ENCODE measurements around the gene SPTBN4. TPM values are rescaled to one million over a fixed set of nuclear protein-coding genes. Genes with fewer than 3 reads are reported as not detected.
"Not testable (repeated sequence)": the region's sequence is repeated elsewhere in the genome, so short reads cannot be mapped to it uniquely, and the experiment has no call there.

Gene SPTBN4
- total RNA-seq, 2 experiments from 2014 or later, result 0.47 TPM; not detected in 1

GRCh38 chr19:40560092-40560507 lies 93.3 kb downstream of the SPTBN4 start:
- ChIA-PET CTCF (interaction anchor here (0.8 kb wide), 1 partner anchor 11 kb away, joined by 4 read pairs; no protein-coding TSS in a partner anchor), POLR2A (no interaction called here)
- no peak overlapping the region for H3K27ac Mint-ChIP-seq
- H3K4me3 Mint-ChIP-seq, result no peak overlapping the region
- DNase-seq (no peak), ATAC-seq (no peak)
- H3K9me3 Mint-ChIP-seq (ENCODE audit: insufficient read depth), result no peaks in the 10 kb centered on the region
- no peaks in the 10 kb centered on the region for H3K36me3 Mint-ChIP-seq (ENCODE audit: low read depth)
- H3K4me1 Mint-ChIP-seq (ENCODE audit: low read depth), result peaks cover 4% of the 10 kb centered on the region
- peaks cover 13% of the 10 kb centered on the region for H3K27me3 Mint-ChIP-seq (ENCODE audit: low read depth)

DNA sequence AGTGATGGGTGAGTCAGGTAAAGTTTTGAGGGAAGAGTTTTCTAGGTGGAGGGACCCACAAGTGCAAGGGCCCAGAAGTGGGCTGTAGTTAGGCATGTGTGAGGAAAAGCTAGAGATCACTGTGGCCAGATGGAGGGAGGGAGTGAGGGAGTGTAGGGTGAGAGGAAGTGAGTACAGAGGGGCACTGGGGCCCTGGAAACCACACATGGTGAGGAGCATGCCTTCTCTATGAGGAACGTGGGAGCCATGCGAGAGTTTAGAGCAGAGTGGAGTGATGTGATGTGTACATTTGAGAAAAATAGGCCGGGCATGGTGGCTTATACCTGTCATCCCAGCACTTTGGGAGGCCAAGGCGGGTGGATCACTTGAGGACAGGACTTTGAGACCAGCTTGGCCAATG lies 95.1 kb downstream of the SPTBN4 start:
- Mint-ChIP-seq H3K27ac (no peak overlapping the region), H3K27me3 (ENCODE audit: low read depth) (peaks cover 25% of the 10 kb centered on the region), H3K36me3 (ENCODE audit: low read depth) (no peaks in the 10 kb centered on the region), H3K9me3 (ENCODE audit: insufficient read depth) (no peaks in the 10 kb centered on the region), H3K4me1 (ENCODE audit: low read depth) (peaks cover 4% of the 10 kb centered on the region), H3K4me3 (no peak overlapping the region)
- ChIA-PET POLR2A (no interaction called here), CTCF (no interaction called here)
- no peak for ATAC-seq
- no peak for DNase-seq

- H3K27ac Mint-ChIP-seq; H3K4me1 Mint-ChIP-seq (ENCODE audit: low read depth); H3K9me3 Mint-ChIP-seq (ENCODE audit: insufficient read depth); CTCF ChIA-PET; H3K36me3 Mint-ChIP-seq (ENCODE audit: low read depth); H3K4me3 Mint-ChIP-seq; ATAC-seq; DNase-seq; POLR2A ChIA-PET: not testable (repeated sequence)
- peaks cover 43% of the 10 kb centered on the region for H3K27me3 Mint-ChIP-seq (ENCODE audit: low read depth)
Measured at GRCh38 chr19:40564535-40564934, 97.7 kb downstream of the SPTBN4 start.

- no peak overlapping the region for H3K27ac Mint-ChIP-seq
- H3K36me3 Mint-ChIP-seq (ENCODE audit: low read depth), result no peaks in the 10 kb centered on the region
- peaks cover 11% of the 10 kb centered on the region for H3K4me1 Mint-ChIP-seq (ENCODE audit: low read depth)
- no peaks in the 10 kb centered on the region for H3K9me3 Mint-ChIP-seq (ENCODE audit: insufficient read depth)
- CTCF ChIA-PET, result no interaction called here
- DNase-seq, result no peak
- H3K4me3 Mint-ChIP-seq, result no peak overlapping the region
- H3K27me3 Mint-ChIP-seq (ENCODE audit: low read depth), result peaks cover 44% of the 10 kb centered on the region
- ATAC-seq, result no peak
- POLR2A ChIA-PET, result interaction anchor here (0.9 kb wide), 1 partner anchor 44 kb away, joined by 3 read pairs; no protein-coding TSS in a partner anchor
Measured at GRCh38 chr19:40565355-40565754, 98.6 kb downstream of the SPTBN4 start.

DNA sequence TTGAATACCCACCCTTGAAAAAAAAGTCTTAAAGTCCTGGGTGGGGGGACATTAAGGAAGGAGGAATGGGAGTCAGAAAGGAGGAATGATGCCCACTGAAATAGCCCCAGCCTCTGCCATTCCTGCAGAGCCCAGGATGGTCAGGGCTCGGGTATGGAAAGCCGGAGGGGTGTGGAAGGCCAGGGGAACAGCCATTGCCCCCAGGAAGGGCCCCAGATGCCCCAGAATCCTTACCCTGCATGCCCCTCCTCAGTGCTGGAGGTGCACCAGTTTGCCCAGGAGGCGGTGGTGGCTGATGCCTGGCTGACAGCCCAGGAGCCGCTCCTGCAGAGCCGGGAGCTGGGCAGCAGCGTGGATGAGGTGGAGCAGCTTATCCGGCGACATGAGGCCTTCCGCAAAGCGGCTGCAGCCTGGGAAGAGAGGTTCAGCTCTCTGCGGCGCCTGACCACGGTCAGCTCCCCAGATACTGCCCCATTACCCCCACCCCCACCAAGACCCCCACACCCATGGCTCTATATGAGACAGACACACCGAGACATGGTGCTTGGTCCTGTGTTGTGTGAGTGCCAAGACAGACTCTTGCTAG lies 99.2 kb downstream of the SPTBN4 start:
- DNase-seq (no peak), ATAC-seq (no peak)
- peaks cover 16% of the 10 kb centered on the region for H3K4me1 Mint-ChIP-seq (ENCODE audit: low read depth)
- no peak overlapping the region for H3K4me3 Mint-ChIP-seq
- POLR2A ChIA-PET, result interaction anchor here (0.9 kb wide), 1 partner anchor 44 kb away, joined by 3 read pairs; no protein-coding TSS in a partner anchor
- H3K36me3 Mint-ChIP-seq (ENCODE audit: low read depth), result no peaks in the 10 kb centered on the region
- peaks cover 44% of the 10 kb centered on the region for H3K27me3 Mint-ChIP-seq (ENCODE audit: low read depth)
- H3K9me3 Mint-ChIP-seq (ENCODE audit: insufficient read depth), result no peaks in the 10 kb centered on the region
- no peak overlapping the region for H3K27ac Mint-ChIP-seq
- CTCF ChIA-PET, result interaction anchor here (1.4 kb wide), 1 partner anchor 35 kb away, joined by 3 read pairs; the partner anchor contains the start of gene LTBP4

- CTCF ChIA-PET, result interaction anchor here (1.3 to 1.4 kb wide), 2 partner anchors 18 to 33 kb away, joined by 3 read pairs; partner anchors contain the start of gene LTBP4
- ATAC-seq (no peak), DNase-seq (no peak)
- H3K27ac Mint-ChIP-seq, result no peak overlapping the region
- POLR2A ChIA-PET, result interaction anchor here (0.6 kb wide), 1 partner anchor 232 kb away, joined by 3 read pairs; the partner anchor contains the start of gene EGLN2
- no peak overlapping the region for H3K4me3 Mint-ChIP-seq
- H3K4me1 Mint-ChIP-seq (ENCODE audit: low read depth), result peaks cover 18% of the 10 kb centered on the region
- no peaks in the 10 kb centered on the region for H3K36me3 Mint-ChIP-seq (ENCODE audit: low read depth)
- H3K9me3 Mint-ChIP-seq (ENCODE audit: insufficient read depth), result no peaks in the 10 kb centered on the region
- peaks cover 40% of the 10 kb centered on the region for H3K27me3 Mint-ChIP-seq (ENCODE audit: low read depth)
Measured at GRCh38 chr19:40567040-40567749, 100.4 kb downstream of the SPTBN4 start.

DNA sequence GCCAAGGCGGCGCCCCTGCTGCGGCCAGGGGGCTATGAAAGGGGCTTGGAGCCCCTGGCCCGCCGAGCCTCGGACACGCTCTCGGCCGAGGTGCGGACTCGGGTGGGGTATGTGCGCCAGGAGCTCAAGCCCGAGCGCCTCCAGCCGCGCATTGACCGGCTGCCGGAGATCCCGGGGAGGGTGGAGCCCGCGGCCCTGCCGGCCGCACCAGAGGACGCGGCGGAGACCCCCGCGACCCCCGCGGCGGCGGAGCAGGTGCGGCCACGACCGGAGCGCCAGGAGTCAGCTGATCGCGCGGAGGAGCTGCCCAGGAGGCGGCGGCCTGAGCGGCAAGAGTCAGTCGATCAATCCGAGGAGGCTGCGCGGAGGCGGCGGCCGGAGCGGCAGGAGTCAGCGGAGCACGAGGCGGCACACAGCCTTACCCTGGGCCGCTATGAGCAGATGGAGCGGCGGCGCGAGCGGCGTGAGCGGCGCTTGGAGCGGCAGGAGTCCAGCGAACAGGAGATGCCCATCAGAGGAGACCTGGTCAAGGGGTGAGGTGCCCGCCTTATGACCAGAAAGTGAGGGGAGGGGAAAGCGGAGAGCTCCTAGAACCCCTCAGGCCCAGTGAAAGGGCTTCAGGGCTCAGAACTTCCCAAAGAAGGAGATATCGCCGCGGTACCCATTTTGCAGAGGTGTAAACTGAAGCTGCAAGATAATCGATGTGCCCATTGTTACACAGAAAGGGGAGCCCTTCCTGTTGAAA lies 101.1 kb downstream of the SPTBN4 start:
- peaks cover 18% of the 10 kb centered on the region for H3K4me1 Mint-ChIP-seq (ENCODE audit: low read depth)
- H3K27ac Mint-ChIP-seq, result no peak overlapping the region
- CTCF ChIA-PET, result interaction anchor here (1.1 to 1.3 kb wide), 3 partner anchors 19 to 35 kb away, joined by 3 read pairs; no protein-coding TSS in a partner anchor
- POLR2A ChIA-PET, result interaction anchor here (0.6 kb wide), 1 partner anchor 231 kb away, joined by 3 read pairs; the partner anchor contains the start of gene EGLN2
- no peak overlapping the region for H3K4me3 Mint-ChIP-seq
- H3K36me3 Mint-ChIP-seq (ENCODE audit: low read depth), result no peaks in the 10 kb centered on the region
- H3K9me3 Mint-ChIP-seq (ENCODE audit: insufficient read depth), result no peaks in the 10 kb centered on the region
- peaks cover 40% of the 10 kb centered on the region for H3K27me3 Mint-ChIP-seq (ENCODE audit: low read depth)
- DNase-seq (no peak), ATAC-seq (no peak)

DNA sequence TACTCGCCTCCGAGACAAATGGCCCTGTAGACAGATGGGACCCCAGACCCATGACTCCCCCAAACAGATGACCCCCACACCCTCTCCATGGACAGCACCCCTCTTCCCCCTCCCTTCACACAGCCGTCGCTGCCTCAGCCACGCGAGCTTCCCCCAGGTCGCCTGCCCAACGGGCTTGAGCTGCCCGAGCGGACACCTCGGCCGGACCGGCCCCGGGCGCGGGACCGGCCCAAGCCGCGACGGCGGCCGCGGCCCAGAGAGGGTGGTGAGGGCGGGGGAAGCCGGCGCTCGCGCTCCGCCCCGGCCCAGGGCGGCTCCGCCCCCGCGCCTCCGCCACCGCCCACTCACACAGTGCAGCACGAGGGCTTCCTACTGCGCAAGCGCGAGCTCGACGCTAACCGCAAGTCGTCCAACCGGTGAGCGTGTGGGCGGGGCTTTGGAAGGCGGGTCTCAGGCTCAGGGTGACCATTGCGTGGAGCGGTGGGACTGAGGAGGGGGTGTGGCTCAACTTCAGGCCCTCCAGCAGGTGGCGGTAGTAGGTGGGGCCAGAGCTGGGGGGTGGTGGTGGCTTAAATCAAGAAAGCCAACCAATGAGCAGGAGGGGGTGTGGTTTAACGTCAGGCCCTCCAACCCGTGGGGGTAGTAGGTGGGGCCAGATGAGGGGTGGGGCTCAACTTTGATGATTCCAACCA lies 103.7 kb downstream of the SPTBN4 start:
- Mint-ChIP-seq H3K27me3 (ENCODE audit: low read depth) (peaks cover 32% of the 10 kb centered on the region), H3K9me3 (ENCODE audit: insufficient read depth) (no peaks in the 10 kb centered on the region), H3K36me3 (ENCODE audit: low read depth) (no peaks in the 10 kb centered on the region), H3K4me3 (peak overlapping the region; percentile 62), H3K4me1 (ENCODE audit: low read depth) (peaks cover 19% of the 10 kb centered on the region), H3K27ac (peak overlapping the region; percentile 73)
- ATAC-seq, result peak; percentile 96
- ChIA-PET CTCF (interaction anchor here (0.6 to 2.3 kb wide), 18 partner anchors 8 to 1640 kb away, joined by 3 to 36 read pairs (median 6); partner anchors contain the start of genes LTBP4, MRPS12 and SARS2), POLR2A (interaction anchor here (0.6 to 1.4 kb wide), 4 partner anchors 25 to 207 kb away, joined by 3 to 7 read pairs (median 4); no protein-coding TSS in a partner anchor)
- DNase-seq, result peak; percentile 99

DNA sequence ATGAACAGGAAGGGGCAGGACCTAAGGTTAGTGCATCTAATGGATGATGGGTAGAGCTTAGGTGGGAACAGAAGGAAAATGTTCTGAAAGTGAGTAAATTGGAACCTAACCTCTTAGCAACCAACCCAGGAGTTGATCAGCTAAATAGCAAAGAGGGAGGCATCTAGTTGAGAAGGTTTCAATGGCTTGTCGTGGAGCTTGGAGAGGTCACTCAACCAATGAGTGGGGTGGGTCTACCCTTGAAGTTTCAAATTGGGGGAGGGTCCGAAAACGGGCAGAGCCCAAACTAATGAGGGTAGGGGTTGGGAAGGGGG lies 104.2 kb downstream of the SPTBN4 start:
- POLR2A ChIA-PET, result interaction anchor here (0.7 to 1.4 kb wide), 2 partner anchors 34 to 206 kb away, joined by 3 to 7 read pairs; no protein-coding TSS in a partner anchor
- peaks cover 32% of the 10 kb centered on the region for H3K27me3 Mint-ChIP-seq (ENCODE audit: low read depth)
- no peaks in the 10 kb centered on the region for H3K9me3 Mint-ChIP-seq (ENCODE audit: insufficient read depth)
- CTCF ChIA-PET, result interaction anchor here (0.6 to 2.3 kb wide), 18 partner anchors 8 to 1640 kb away, joined by 3 to 36 read pairs (median 6); partner anchors contain the start of genes LTBP4, MRPS12 and SARS2
- ATAC-seq, result no peak
- H3K36me3 Mint-ChIP-seq (ENCODE audit: low read depth), result no peaks in the 10 kb centered on the region
- peaks cover 20% of the 10 kb centered on the region for H3K4me1 Mint-ChIP-seq (ENCODE audit: low read depth)
- peak overlapping the region; percentile 73 for H3K27ac Mint-ChIP-seq
- DNase-seq, result no peak
- peak overlapping the region; percentile 62 for H3K4me3 Mint-ChIP-seq

DNA sequence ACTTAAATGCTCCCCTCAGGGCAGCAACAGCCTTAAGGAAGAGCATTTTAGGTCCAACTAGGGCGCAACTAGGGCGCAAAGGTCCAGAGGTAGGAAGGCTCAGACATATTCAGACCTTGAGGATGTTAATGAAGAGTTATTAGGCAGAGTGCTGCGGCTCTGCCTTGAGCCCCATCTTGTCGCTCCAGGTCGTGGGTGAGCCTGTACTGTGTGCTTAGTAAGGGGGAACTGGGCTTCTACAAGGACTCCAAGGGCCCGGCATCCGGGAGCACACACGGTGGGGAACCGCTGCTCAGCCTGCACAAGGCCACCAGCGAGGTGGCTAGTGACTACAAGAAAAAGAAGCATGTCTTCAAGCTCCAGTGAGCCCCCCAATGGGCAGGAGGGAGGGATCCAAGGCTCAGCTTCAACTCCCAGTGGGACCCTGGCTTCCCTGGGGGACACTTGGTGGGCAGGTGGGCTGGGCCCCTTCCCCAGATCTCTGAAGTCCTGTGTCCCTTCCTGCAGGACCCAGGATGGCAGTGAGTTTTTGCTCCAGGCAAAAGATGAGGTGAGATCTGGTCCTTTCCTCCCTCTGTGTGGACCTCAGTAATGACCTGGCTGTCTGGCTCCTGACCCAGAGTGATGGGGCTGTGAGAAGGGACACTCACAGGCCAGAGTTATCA lies 105.2 kb downstream of the SPTBN4 start:
- POLR2A ChIA-PET, result no interaction called here
- no peaks in the 10 kb centered on the region for H3K9me3 Mint-ChIP-seq (ENCODE audit: insufficient read depth)
- ATAC-seq (no peak), DNase-seq (no peak)
- H3K4me3 Mint-ChIP-seq, result no peak overlapping the region
- H3K4me1 Mint-ChIP-seq (ENCODE audit: low read depth), result peaks cover 25% of the 10 kb centered on the region
- peaks cover 24% of the 10 kb centered on the region for H3K27me3 Mint-ChIP-seq (ENCODE audit: low read depth)
- CTCF ChIA-PET, result interaction anchor here (1.7 to 2.3 kb wide), 5 partner anchors 23 to 107 kb away, joined by 6 to 36 read pairs (median 12); partner anchors contain the start of gene LTBP4
- peak overlapping the region; percentile 57 for H3K27ac Mint-ChIP-seq
- no peaks in the 10 kb centered on the region for H3K36me3 Mint-ChIP-seq (ENCODE audit: low read depth)
